Smooth muscle cell of the brain vasculature (primary cell): ENCODE data around the gene ARFIP2.
A peak's percentile ranks its signal among the peaks of the same experiment; 100 is the strongest.

Experiments
- DNase-seq: peaks from one replicate; pipeline ENCODE4 v3.0.0-alpha.2; 2012; ENCODE audit warnings: low read depth, low spot score

Gene ARFIP2

DNA sequence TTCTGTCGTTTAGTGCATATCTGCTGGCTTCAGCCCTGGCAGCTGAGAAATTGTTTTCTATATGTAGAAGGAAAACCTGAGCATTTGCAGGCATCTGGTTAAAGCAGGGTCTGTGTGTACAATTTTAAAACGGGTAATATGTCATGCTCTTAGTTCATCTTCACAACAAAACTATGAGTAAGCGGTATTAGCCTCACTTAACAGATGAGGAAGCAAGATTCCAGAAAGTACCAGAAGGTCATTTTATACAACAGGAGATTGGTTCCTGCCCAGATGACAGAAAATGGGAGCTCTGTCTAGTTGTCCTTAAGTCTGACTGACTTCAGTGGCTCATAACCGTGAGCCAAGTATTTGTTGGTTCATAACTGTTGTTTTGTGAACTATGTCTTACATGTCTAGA, 1.3 kb upstream of the ARFIP2 start:
- DNase-seq: no peak

DNA sequence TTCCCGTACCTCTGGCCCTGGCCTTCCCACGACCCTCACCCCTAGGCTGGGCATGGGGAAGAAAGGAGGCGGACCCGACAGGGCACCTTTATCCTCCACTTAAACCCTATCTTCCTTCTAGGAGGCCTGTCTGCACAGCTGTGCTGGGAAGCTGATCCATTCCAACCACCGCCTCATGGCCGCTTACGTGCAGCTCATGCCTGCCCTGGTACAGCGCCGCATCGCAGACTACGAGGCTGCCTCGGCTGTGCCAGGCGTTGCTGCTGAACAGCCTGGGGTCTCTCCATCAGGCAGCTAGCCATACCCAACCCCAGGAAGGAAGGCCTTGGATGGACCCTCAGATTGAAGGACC, 769 bp upstream of the ARFIP2 start:
- no peak for DNase-seq

DNA sequence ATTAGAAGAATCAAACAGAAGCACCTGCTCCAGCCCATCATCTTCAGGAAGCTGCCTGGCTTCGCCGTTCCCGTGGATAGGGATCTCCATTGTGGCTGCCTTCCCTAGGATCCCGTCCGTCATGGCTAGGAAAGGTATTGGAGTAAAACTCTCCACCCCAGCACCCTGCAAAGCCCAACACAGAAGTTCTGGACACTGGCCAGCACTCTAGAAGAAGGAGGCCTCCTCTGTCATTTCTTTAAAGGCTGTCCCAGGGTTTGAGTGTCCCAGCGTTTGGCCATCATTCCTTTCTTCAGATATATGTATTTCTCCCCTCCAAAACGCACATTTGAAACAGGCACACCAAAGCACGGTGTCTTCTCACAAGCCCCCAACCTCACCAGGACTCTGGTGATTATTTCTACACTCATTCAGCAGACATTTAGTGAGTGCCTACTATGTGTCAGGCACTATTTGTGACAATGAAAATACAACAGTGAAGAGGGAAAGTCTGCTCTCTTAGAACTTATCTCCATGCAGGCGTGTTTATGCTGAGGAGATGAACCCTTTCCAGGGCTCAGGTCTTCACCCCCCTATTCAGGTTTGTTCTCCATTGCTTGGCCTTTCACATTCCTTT, 724 bp downstream of the ARFIP2 start:
- DNase-seq: no peak

DNA sequence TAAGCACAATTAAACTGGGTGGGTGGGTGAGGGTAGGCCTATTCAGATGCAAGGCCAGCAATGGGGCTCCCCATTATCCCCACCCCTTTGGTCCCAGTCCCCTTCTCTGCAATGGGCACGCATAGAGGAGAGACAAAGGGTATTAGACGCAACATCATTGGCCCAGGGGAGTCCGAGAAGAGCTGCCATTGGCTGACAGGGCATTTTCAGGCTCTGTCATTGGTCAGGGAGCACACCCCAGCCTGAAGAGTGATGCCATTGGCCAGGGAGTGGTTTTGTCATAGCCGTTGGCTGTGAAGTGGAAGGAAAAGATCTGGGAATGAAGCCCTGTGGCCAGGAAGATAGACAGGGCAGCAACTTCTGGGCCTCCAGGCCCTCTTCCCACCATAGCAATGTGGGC, 4.6 kb downstream of the ARFIP2 start:
- DNase-seq: no peak

DNA sequence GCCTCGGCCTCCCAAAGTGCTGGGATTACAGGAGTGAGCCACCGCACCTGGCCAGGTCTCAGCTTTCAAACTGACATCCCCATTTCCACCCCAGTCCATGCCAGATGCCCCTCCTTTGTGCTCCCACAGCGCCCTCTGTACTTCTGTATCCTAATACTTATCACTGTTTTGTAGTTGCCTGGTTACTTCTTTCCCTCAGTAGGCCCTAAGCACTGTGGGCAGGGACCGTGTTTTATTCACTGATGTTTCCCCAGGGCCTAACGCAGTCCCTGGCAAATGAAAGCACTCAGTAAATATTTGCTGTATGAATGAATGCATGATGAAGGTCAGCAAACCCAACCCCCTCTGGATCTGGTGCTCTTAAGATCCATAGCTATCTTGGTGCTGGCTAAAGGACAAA, 5.2 kb downstream of the ARFIP2 start:
- no peak for DNase-seq

DNA sequence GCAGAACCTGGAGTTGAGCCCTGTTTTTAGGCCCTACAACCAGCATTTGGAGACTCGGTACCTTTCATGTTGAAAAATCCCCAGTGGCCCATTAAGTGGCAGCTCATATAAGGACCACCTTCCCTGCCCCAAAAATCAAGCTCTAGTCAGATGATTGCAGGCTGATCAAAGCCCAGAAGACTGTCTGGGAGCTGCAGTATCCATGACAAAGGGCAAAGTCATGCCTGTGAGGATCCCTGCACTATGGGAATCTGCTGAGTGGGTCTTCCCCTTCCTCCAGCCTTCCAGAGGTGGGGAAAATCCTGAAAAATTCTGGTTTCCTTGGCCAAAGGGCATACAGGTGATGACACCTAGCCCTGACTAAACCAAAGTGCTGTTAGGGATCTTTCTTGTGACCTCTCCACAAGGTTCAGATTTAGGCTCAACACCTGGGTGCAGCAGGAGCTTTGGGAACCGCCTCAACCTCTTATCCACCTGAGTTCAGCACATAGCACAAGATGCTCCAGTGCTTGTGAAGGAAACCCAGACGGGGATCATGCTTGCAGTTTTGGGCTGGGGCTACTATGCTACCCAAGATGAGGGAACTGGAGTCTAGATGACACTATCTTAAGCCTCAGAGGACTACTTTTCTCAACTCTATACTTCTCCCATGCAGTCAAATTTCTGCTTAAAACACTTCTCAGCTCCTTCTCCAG, 6.2 kb downstream of the ARFIP2 start:
- DNase-seq: no peak

DNA sequence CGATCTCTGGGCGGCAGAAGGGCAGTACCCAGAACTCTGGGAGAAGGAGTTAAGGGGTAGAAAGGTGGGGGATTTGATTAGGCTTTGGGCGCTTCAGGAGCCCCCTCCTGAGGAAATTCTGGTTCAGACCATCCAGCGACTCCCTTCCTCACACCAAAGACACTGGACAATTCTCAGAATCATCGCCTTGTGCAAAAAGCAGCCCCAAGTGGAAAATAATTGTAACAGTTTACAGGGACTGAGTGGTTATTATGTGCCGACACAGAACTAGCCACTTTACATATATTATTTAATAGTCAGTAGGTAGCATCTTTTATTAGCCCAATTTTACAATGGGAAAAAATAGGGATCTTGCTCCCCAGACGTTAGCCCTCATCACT, 6.7 kb downstream of the ARFIP2 start:
- no peak for DNase-seq

DNA sequence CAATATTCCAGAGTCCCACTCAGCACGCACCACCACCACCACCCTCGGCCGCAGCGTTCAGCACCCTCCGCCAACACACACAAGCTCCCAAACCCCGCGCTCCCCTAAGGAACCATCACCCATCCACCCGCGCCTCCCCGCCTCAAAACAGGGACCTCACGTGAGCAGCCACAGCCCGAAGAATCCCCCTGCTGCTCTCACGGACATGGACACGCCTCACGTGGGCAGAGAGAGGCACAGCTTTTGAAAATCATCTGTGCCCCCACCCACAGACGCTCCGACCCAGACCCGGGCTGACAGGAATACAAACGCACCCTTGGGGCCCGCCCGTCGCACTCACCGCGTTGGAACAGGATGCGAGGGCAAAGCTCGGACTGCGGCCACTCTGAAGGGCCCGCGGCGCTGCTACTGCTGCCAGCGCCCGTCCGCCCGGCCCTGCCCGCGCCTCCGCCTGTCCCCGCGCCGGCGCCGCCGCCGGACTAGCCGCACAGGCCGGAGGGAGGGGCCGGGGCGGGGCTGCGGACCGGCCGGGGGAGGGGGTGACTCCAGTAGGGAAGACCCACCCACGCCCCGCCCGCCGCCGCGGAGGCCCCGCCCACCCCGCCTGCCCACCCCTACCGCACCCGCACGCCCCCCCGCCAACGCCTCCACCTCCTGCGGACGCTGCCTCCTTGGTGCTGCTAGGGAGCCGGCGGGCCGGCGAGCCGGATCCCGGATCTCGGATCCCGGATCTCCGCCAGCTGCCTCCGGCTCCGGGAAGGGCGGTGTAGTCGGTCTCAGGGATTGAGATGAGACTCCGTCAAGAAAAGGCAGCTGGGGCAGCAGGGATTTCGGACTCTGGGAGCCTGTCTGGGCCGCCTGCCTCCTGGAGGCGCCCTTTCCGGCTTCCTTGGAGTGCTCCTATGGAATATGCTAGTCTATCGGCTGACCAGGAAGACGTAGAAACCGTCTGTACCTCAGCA, 7.4 kb downstream of the ARFIP2 start, which contains the start of gene TRIM3:
Gene TRIM3 (minus strand): TSS at position 491 of the 962 bp plus-strand sequence. CDS start 8,246 bp downstream, outside the sequence.
- DNase-seq: peak; percentile 58

DNA sequence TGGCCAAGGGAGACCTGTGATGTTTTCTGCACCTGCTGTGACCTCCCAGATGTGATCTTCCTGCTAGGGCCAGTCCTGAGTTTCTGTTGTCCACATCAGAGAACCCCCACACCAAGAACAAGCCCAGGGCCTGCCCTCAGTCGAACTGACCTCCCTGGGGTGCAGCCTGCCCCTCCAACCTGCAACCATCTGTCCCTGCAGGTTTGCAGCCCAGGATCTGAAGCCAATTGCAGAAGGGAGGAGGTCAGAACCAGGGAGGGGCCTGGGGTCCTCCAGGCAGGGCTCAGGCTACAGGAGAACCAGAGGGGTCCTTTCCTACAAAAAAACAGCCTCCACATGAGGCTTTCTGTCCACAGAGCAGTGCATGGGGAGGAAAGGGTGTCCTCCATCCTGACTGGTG, 8.2 kb downstream of the ARFIP2 start:
- DNase-seq: no peak

DNA sequence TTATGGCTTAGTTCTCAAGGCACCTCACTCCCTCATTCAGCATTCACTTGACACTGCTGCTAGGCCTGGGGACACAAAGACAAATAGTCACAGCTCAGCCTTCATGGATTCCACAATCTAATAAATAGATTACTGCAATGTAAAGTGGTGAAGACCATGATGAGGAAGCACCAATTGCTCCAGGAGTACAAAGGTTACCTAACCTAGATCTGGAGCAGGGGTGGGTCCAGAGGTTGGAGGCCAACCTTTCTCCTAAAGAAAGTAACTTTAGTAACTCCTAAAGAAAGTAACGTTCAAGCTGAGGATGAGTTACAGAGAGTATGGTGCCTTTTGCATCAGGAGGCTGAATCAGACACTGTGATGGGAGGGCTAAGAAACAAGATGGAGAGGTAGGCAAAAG, 11.5 kb downstream of the ARFIP2 start:
- DNase-seq: no peak

DNA sequence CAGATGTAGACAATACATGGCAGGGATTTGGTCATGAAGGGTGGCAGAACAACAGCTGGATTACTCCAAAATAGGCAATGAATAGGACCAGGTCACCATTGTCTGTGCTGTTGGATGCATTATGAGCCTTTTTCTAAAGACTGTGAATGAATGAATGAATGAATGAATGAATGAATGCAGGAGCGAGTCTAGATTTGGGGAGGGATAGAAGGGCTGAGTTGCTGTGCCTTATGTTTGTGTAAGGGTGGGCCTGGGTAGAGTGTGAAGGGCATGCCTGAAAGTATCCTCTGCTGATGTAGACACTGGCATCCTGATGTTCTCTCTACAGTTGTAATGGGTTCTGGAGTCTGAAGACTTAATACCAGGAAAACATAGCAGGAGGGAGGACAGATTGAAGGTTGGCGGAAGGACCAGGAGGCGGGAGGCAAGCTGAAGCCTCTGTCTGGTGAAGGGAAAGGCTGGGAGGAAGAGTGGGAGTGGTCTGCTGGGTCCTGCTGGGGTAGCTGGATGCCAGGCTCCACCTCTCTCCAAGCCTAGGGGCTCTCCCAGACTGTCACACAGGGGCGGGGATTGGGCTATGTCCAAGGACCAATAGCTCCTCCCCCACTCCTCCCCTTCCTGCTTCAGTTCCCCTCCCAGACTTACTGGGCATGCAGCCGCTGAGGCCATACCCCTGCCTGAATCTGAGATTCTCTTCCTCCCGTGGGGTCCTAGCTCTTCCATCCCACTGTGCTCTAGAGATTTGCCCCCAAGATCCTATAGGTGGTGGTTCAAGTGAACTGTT, 12.2 kb downstream of the ARFIP2 start:
- peak; percentile 87 for DNase-seq

DNA sequence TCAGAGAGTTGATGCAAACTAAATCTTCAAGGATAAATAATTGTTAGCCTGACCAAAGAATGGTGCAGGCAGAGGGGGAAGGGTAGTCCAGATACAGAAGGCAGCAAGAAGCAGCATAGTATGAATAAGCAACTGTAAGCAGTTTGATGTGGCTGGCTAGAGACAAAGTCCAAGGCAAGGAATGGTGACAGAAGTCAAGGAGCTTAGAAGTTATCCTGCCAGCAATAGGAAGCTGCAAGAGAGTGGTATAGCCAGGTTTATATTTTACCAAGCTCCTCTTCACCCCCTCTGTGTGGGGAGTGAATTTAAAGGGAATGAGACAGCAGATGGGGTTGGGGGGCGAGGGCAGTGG, 22.1 kb downstream of the ARFIP2 start:
- no peak for DNase-seq

DNA sequence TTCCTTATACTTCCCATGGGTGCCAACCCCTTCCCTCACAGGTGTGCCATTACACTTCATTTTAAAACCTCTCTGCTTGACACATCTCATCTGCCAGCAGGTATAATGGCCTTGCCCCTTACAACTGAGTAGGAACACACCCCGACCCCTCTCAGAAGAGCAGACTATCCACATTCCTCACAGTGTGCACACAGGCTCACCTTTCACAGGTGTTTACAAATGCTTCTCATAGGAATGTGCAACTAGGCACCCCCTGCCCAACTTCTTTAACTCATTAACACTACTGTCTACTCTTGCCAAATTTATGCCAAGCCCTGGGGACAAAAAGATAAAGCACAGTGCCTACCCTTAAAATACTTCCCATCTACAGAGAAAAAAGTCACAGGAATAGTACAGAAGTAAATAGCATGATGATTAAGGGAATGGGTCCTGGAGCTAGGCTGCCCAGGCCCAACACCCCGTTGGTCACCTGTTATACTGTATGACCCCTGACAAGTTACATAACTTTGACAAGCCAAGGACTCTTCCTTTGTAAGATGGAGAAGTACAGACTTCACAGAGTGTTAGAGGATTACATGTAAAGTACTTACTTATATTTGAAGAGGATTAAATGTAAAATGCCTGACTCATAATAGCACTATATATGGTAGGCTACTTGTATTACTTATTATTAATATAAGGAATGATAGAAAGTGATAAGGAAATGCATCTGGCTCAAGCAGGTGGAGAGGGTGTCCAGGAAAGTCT, 22.6 kb downstream of the ARFIP2 start:
- DNase-seq: no peak

DNA sequence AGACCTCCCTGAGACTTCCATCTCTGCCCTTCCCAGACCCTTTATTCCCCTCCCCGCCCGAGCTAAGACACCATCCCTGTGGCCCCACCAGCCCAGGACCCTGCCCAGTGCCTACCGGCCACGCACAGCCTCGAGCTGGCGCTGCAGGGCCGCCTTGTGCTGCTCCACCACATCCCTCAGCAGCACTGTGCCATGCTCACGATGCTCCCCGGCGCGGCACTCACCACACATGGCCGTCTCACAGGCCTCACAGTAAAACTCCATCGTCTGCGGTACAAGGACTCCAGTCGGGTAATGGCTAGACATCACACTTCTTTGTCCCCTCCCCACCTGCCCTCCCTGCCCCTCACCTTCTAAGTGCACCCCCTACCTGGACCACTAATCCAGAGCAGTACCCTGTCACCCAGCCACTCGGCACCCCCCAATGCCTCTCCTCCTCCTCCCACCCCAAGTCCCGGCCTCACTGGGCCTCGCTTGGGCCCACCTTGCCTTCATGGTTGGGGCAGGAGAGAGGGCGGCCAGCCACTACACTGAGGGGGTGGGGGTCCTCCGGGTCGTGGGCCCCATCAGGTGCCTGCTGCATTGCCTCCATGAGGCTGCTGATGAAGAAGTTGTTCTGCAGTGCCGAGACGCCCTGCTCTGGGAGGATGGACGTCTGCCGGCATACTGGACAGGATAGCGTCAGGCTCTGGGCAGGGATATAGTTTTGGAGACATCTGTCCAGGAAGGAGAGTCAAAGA, 23.4 kb downstream of the ARFIP2 start:
- DNase-seq: no peak

DNA sequence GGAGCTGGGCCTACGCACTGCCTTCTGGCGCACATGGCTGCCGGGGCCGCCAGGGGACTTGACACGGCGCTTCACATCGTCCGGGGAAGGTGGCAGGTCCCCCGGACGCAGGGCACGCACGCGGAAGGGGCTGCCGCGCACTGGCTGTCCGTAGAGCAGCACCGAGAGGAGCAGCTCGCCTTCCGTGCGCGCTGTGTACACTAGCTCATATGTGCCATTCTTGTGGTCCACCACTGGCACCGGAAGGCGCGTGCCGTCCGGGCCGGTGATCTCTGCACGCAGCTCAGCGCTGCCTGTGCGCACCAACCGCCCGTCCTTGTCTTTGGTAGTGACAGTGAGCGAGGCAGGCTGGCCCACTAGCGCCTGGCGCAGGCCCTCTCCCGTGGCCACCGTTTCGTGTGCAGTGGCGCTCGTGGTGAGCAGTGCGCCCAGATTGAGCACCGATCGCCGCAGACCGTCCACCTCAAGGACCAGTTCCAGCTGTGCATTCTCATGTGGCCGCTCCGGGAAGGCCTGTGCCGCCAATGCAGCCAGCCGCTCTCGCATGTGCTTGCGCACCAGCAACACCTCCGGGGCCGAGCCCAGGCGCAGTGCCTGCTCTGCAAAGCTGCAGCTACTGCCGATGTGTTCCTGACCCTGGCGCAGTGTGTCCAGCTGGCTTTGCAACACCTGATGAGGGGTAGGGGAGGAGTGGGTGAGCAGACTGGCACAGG, 24.6 kb downstream of the ARFIP2 start:
- DNase-seq: no peak

DNA sequence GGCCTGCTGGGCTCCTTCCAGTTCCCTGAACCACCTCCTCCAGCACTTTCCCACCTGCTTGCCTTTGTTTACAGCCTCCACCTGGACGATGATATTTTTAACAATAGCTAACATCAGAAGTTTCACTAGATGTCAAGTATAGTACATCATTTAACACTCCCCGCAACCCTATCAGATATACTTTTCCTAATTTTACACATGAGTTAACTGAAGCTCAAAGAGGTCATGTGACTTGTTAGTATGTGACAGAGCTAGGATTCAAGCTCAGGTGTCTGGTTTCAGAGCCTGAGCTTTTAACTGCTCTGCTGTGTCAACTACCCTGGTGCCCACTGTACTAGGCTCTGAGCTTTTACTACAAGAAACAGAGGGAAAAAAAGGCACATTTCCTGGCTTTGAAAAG, 26.1 kb downstream of the ARFIP2 start:
- no peak for DNase-seq

DNA sequence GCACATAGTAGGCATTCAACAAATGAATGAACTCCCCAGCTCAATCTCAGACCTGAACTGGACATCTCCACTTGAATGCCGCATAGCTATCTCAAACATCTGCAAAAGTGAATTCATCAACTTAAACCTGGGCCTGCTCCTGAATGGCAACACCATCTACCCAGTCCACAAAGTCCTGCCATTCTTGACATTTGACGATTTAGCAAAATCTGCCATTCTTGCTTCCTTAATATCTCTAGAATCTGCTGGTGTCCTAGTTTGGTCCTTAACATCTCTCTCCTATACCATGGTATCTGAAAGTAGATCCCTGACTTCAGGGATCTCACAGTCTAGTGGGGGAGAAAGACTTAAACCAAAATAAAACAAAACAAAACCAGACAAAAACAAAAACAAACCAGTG, 28.0 kb downstream of the ARFIP2 start:
- no peak for DNase-seq

DNA sequence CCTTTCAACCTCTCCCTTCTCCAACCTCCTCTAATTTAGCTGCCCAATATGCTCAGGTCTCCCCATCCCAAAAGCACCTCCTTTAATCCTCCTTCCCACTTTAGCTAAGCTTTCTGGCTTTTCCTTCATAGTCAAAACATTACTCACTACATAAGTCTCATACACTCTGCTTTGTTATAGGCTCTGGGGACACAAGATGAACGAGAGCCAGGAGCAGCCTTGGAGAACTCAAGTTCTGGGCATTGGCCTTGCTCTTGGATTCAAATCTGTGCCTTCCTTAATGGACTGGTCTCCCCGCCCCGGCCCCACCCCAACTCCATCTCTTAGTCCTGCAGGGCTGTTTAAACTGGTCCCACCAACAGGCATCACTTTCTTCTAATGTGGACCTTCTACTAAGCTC, 28.9 kb downstream of the ARFIP2 start:
- no peak for DNase-seq

DNA sequence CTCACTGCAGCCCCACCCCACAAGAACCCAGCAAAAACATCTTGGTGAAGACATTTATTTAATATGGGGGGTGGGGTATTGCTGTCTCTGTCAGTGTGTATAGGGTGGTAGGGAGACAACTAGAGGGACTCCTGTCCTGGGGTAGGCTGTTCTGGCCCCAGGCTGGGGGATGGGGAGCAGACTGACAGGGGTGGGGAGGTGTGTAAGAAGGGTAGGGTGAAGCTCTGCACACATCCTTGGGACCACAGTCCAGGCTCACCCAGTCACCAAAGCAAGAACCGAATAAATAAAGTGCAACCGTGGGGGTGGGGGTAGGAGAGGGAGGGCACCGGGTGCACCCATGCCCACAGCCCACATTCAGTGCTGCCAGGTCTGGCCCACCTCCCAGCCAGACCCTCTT, 32.6 kb downstream of the ARFIP2 start:
- DNase-seq: no peak
